ENCODE results near the gene NHSL2.
"Not testable (repeated sequence)": the region's sequence is repeated elsewhere in the genome, so short reads cannot be mapped to it uniquely, and the experiment has no call there.

NHSL2 gene

DNA sequence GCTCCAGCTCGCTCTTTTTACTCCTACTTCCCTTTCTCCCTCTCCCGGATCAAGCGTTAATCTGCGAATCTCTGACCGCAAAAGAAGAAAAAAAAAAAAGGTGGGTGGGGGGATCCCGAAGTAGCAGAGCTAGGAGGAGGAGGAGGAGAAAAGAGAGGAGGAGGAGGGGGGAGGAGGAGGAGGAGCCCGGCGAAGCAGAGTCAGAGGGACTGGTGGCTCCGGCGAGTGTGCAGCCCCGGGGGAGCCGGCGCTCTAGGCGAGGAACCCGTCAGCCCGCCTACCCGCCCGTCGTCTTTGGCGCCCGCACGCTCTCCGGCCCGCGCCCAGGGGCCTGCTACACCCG lies at the start of gene NHSL2:
Gene NHSL2, plus strand, starts transcription at position 203 of the 343 bp plus-strand sequence.
- H3K4me3 Mint-ChIP-seq, result peak within 1 kb of the TSS; percentile 60
- no peaks in the 10 kb centered on the region for H3K9me3 Mint-ChIP-seq
- ATAC-seq, result peak; percentile 67
- H3K27me3 Mint-ChIP-seq, result peaks cover 53% of the 10 kb centered on the region
- H3K36me3 Mint-ChIP-seq, result no peaks in the 10 kb centered on the region
- H3K27ac Mint-ChIP-seq, result no peak within 1 kb of the TSS
- H3K4me1 Mint-ChIP-seq, result peaks cover 4% of the 10 kb centered on the region

DNA sequence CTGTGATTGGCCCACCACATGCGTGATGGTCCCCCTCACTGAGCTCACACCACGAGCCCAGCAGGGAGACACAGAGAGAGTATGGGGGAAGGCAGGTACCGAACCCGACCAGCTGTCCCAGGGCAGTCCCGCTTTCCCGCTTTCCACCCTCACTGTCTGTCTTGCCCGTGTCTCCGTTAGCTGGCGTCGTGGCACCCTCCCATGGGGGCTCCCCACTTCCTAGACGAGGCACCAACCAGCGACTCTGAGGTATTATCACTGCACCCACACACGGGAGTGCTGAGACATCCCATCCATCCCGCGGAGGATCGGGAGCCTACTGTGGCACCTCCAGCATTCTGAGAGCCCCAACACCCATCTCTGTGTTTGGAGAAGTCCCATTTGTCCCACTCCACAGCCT lies 43.0 kb upstream of the NHSL2 start:
- H3K27me3 Mint-ChIP-seq, result peaks cover 16% of the 10 kb centered on the region
- no peak overlapping the region for H3K27ac Mint-ChIP-seq
- H3K36me3 Mint-ChIP-seq, result no peaks in the 10 kb centered on the region
- no peaks in the 10 kb centered on the region for H3K4me1 Mint-ChIP-seq
- ATAC-seq, result no peak
- no peak overlapping the region for H3K4me3 Mint-ChIP-seq
- no peaks in the 10 kb centered on the region for H3K9me3 Mint-ChIP-seq

DNA sequence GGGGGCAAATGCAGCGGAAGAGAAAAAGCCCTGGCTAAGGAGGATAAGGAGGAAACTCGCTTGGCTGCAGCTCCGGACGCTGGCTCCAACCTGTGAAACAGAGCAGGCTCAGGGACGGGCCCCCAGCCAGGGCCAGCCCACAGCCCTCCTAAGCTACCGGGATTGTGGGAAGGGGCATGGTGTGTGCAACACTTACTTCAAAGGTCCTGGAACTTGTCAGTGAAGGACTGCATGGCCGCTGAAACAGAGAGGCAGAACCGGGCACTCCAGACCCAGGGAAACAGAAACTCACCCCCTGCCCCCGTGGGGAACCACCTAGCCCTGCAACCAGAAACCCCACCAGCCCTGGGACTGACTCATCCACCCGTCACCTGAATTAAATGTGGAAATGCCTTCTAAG lies 41.1 kb upstream of the NHSL2 start:
- H3K36me3 Mint-ChIP-seq, H3K9me3 Mint-ChIP-seq, H3K4me1 Mint-ChIP-seq, H3K4me3 Mint-ChIP-seq, H3K27ac Mint-ChIP-seq, ATAC-seq: not testable (repeated sequence)
- H3K27me3 Mint-ChIP-seq, result peaks cover 28% of the 10 kb centered on the region

DNA sequence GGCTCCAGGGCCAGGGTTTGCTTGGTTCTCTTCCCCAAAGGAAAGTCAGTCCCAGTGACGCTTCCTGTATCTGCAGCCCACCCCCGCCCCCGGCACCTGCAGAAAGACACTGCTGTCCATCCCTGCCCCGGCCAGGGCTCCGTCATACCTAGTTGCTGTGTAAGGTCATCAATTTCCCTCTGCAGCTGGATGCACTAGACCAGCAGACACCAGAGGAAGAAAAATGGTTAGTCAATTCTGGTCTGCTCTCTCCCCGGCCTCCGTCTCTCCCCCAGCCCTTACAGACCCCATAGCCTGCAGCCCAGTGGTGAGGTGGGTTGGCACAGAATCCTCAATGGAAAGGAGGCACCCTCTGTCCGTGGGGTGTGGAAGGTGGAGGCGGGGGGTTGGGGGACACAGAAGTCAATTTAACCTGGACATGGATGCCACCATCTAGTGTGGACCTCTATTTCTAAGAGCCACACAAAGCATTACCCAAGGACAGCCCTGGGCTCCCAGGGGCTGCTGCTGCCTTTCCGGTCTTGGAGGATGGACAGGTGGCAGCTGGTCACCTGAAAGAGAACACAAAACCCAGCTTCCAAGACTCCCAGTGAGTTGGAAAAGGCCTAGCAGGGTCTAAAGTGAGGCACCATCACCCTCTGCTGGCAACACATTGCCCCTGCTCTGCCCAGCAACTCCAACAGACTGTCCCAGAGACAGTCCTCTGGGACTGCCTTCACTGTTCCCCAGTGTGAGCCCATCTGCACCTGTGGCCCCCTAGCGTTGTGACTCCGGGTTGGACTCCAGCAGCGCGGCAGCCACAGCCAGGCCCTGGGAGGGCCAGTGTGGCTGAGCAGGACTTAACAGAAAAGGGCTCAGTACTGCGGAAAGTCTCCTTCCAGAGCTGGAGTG lies 40.2 kb upstream of the NHSL2 start:
- H3K4me3 Mint-ChIP-seq, result no peak overlapping the region
- H3K36me3 Mint-ChIP-seq, result no peaks in the 10 kb centered on the region
- H3K4me1 Mint-ChIP-seq, result no peaks in the 10 kb centered on the region
- H3K27ac Mint-ChIP-seq, result no peak overlapping the region
- no peaks in the 10 kb centered on the region for H3K9me3 Mint-ChIP-seq
- peaks cover 28% of the 10 kb centered on the region for H3K27me3 Mint-ChIP-seq
- ATAC-seq, result no peak

DNA sequence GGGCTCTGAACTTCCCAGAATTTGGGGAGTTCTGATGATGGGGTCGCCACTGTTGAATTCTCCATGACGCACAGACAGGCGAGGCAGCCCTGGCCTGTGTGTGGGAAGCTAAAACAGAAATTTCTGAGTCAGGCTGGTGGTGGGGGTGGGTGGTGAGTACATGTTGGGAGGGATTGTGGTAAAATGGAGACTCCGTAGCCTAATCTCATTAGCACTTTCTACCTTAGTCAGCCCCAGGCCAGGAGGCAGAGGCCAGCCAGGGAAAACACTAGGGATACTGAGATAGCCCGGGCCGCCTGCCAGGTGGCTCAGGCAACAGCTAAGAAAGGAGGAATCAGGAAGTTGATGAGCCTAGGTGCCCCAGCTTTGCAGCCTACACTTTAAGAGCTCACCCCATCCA lies 39.3 kb upstream of the NHSL2 start:
- peaks cover 26% of the 10 kb centered on the region for H3K27me3 Mint-ChIP-seq
- H3K27ac Mint-ChIP-seq, result no peak overlapping the region
- ATAC-seq, result no peak
- no peak overlapping the region for H3K4me3 Mint-ChIP-seq
- H3K36me3 Mint-ChIP-seq, result no peaks in the 10 kb centered on the region
- no peaks in the 10 kb centered on the region for H3K9me3 Mint-ChIP-seq
- no peaks in the 10 kb centered on the region for H3K4me1 Mint-ChIP-seq

DNA sequence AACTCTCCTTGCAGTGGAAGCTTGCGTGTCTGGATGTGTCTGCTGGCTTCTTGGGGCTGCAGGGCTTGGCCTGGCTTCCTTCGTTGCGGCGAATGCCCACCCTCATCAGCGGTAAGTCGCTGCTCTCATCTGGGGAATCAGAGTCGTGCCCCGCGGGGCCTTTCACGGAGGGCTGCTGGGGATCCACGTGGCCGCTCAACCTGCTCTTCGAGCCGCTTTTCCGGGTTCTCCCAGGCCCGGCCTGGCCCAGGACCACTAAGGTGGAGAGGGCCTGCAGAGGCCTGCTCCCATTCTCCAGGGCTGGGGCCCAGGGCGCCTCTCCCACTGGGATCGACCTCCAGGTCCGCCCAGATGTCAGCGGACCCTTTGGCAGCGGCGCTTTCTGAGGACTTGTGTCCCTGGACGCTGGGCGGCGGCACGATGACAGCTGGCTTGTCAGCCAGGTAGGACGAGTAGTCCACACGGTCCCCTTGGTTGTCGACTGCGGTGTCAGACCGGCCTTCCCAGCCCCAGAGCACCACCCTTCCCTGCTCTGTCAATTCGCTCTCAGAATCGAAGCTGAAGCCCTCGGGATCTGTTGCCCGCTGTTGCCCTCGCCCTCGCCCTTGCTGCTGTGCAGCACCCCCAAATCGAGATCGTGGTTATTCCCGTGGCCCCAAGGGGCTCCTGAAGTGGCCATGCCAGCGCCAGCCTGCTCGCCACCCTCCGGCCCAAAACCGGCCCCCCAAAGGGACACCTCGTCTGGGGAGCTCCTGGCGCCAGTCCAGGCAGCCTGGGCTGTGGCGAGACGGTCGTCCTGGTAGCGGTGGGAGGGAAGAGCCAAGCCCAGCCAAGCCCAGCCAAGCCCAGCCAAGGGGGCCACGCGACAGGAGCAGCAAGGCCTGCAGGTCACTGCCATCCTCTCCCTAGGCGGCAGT lies 37.8 kb upstream of the NHSL2 start:
- H3K27ac Mint-ChIP-seq, result no peak overlapping the region
- H3K4me1 Mint-ChIP-seq, result no peaks in the 10 kb centered on the region
- no peaks in the 10 kb centered on the region for H3K36me3 Mint-ChIP-seq
- no peak overlapping the region for H3K4me3 Mint-ChIP-seq
- ATAC-seq, result no peak
- H3K9me3 Mint-ChIP-seq, result peaks cover 4% of the 10 kb centered on the region
- peaks cover 20% of the 10 kb centered on the region for H3K27me3 Mint-ChIP-seq

DNA sequence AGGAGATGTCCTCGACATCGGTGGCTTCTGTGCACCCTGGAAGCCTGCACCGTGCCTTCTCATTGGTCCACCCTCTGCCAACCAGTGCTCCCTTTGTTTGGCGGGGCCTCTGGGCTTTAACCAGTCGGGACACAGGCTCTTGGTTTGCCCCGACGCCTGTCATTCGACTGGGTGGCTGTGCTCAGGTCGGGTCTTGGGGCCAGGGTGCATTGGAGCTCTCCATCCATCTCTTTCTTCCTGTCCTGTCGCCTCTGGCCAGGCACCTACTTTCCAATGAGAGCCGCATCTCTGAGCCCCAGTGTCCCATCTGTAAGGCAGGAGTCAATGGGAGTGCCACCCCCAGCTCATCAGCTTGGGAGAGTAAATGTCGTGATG lies 37.2 kb upstream of the NHSL2 start:
- Mint-ChIP-seq H3K27ac (no peak overlapping the region), H3K9me3 (peaks cover 4% of the 10 kb centered on the region), H3K4me3 (no peak overlapping the region), H3K27me3 (peaks cover 20% of the 10 kb centered on the region), H3K36me3 (no peaks in the 10 kb centered on the region), H3K4me1 (no peaks in the 10 kb centered on the region)
- no peak for ATAC-seq

DNA sequence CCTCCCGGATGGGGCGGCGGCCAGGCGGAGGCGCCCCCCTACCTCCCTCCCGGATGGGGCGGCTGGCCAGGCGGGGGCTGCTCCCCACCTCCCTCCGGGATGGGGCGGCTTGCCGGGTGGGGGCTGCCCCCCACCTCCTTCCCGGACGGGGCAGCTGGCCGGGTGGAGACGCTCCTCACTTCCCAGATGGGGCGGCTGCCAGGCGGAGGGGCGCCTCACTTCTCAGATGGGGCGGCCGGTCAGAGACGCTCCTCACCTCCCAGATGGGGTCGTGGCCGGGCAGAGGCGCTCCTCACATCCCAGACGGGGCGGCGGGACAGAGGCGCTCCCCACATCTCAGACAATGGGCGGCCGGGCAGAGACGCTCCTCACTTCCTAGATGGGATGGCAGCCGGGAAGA lies 33.8 kb upstream of the NHSL2 start:
- not testable (repeated sequence) for H3K36me3 Mint-ChIP-seq, H3K4me3 Mint-ChIP-seq, H3K27ac Mint-ChIP-seq, ATAC-seq, H3K9me3 Mint-ChIP-seq, H3K4me1 Mint-ChIP-seq
- peaks cover 12% of the 10 kb centered on the region for H3K27me3 Mint-ChIP-seq

DNA sequence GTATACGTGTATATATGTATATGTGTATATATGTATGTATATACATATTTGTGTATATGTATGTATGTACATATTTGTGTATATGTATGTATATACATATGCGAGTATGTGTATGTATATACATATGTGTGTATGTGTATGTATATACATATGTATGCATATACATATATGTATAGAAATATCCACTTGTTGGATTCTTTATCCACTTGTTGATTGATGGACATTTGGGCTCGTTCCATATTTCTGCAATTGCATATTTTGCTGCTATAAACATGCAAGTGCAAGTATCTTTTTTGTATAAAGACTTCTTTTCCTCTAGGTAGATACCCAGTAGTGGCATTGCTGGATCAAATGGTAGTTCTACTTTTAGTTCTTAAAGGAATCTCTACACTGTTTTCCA lies 25.5 kb upstream of the NHSL2 start:
- no peak for ATAC-seq
- no peak overlapping the region for H3K4me3 Mint-ChIP-seq
- no peaks in the 10 kb centered on the region for H3K36me3 Mint-ChIP-seq
- no peak overlapping the region for H3K27ac Mint-ChIP-seq
- no peaks in the 10 kb centered on the region for H3K27me3 Mint-ChIP-seq
- no peaks in the 10 kb centered on the region for H3K4me1 Mint-ChIP-seq
- H3K9me3 Mint-ChIP-seq, result peaks cover 4% of the 10 kb centered on the region

DNA sequence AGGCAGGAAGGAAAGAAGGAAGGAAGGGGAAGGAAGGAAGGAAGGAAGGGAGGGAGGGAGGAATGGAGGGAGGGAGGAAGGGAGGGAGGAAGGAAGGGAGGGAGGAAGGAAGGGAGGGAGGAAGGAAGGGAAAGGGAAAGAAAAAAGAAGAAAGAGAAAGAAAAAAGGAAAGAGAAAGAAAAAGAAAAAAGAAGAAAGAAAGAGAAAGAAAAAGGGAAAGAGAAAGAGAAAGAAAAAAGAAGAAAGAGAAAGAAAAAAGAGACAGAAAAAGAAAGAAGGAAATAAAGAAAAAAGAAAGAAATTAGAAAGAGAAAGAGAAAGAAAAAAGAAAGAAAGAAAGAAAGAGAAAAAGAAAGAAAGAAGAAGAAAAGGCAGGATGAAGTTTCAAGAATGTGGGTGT lies 15.0 kb upstream of the NHSL2 start:
- no peak for ATAC-seq
- H3K4me3 Mint-ChIP-seq, result no peak overlapping the region
- peaks cover 6% of the 10 kb centered on the region for H3K4me1 Mint-ChIP-seq
- H3K9me3 Mint-ChIP-seq, result no peaks in the 10 kb centered on the region
- no peaks in the 10 kb centered on the region for H3K27me3 Mint-ChIP-seq
- H3K27ac Mint-ChIP-seq, result no peak overlapping the region
- H3K36me3 Mint-ChIP-seq, result no peaks in the 10 kb centered on the region

DNA sequence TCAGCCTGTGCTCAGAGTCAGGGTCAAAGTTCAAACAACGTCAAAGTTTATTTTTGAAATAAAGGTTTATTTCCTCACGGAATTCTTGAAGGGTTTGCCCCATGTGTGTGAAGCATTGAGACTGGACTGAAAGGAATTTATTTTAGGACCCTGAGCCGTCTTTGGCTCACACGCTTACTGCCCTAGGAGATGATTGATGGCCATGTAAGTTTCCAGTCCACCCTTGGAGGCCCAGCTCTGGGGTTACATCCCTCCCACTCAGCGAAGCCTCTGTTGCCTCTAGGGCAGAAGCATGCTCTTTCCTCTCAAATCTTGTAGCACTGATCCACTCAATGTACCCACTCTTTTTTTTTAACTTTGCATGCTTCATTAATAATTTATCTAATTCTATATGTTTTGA lies 4.5 kb upstream of the NHSL2 start:
- no peak overlapping the region for H3K27ac Mint-ChIP-seq
- no peaks in the 10 kb centered on the region for H3K36me3 Mint-ChIP-seq
- no peak for ATAC-seq
- peaks cover 27% of the 10 kb centered on the region for H3K27me3 Mint-ChIP-seq
- H3K9me3 Mint-ChIP-seq, result no peaks in the 10 kb centered on the region
- no peak overlapping the region for H3K4me3 Mint-ChIP-seq
- no peaks in the 10 kb centered on the region for H3K4me1 Mint-ChIP-seq

DNA sequence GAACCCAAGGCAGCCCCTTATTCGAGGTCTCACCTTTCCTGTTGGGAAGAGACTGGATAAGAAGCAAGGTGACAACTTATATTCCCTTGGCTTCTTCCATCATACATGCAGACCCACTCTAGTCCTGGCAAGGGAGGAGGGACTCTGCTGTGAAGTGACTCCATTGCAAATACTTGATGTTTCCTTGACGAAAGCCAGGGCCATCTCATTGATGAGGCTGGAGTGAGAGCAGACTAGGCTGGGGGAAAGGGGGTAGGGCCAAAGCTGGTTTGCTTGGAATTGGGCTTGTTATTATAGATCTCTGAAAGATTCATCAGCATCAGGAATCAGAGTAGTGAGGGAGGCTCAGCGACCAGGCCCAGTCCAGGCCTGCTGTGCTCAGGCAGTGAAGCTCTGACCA lies 2.3 kb upstream of the NHSL2 start:
- H3K27ac Mint-ChIP-seq, result no peak overlapping the region
- no peaks in the 10 kb centered on the region for H3K36me3 Mint-ChIP-seq
- H3K4me3 Mint-ChIP-seq, result no peak overlapping the region
- peaks cover 4% of the 10 kb centered on the region for H3K4me1 Mint-ChIP-seq
- peaks cover 46% of the 10 kb centered on the region for H3K27me3 Mint-ChIP-seq
- no peak for ATAC-seq
- H3K9me3 Mint-ChIP-seq, result no peaks in the 10 kb centered on the region

DNA sequence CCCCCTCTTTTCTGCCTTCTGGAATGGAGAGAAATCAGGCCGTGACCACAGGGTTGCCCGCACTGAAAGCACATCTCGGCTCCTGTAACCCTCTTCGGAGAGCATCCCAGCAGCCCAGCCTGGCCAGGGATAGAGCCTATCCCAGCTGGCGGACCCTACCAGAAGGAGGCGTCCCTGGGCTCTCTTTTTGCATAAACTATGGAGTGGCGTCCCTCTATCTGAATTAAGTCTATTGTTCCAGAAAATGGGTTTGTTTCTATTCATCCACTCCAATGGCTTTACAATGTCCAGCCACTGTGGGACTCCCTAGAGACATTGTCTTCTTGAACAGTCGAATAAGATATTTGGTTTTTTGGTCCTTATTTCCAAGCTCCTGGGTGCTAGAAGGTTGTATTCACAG lies 689 bp upstream of the NHSL2 start:
- H3K4me1 Mint-ChIP-seq, result peaks cover 4% of the 10 kb centered on the region
- ATAC-seq, result no peak
- H3K27me3 Mint-ChIP-seq, result peaks cover 53% of the 10 kb centered on the region
- H3K9me3 Mint-ChIP-seq, result no peaks in the 10 kb centered on the region
- H3K27ac Mint-ChIP-seq, result no peak overlapping the region
- no peak overlapping the region for H3K4me3 Mint-ChIP-seq
- no peaks in the 10 kb centered on the region for H3K36me3 Mint-ChIP-seq

DNA sequence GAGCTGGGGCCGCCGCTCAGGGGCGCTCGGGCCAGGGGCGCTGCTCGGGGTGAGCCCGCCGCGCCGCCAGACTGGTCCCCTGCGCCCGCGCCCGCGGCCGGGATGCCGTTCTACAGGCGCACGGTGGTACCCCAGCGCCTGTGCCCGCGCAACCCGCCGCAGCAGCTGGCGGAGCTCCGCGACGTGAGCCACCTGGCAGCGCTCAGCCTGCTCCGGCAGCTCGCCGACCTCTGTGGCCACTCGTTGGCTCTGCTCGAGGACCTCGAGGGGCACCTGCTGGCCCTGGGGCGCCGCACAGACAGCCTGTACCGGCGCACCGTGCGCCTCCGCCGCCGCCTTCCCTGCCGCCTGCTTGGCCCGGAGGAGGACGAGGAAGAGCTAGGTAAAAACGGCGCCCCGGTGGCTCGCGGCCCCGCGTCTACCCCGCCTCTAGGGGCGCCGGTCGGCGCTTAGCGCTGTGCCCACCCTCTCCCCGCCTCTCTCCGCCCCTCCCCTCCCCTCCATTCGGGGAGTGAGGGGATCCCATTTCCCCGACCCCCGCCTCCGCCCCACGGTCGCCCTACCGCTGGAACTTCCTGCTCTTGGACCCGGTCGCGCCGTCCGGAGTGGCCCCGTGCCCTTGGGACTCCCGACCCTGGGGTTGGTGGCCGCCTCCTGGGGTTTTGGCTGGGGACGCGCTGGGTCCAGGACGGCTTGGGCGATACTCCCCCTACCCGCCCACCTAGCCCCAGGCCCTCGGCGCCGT lies 513 bp downstream of the NHSL2 start:
- peak overlapping the region; percentile 60 for H3K4me3 Mint-ChIP-seq
- peaks cover 53% of the 10 kb centered on the region for H3K27me3 Mint-ChIP-seq
- ATAC-seq, result peak; percentile 48
- H3K27ac Mint-ChIP-seq, result no peak overlapping the region
- peaks cover 4% of the 10 kb centered on the region for H3K4me1 Mint-ChIP-seq
- no peaks in the 10 kb centered on the region for H3K9me3 Mint-ChIP-seq
- H3K36me3 Mint-ChIP-seq, result no peaks in the 10 kb centered on the region

DNA sequence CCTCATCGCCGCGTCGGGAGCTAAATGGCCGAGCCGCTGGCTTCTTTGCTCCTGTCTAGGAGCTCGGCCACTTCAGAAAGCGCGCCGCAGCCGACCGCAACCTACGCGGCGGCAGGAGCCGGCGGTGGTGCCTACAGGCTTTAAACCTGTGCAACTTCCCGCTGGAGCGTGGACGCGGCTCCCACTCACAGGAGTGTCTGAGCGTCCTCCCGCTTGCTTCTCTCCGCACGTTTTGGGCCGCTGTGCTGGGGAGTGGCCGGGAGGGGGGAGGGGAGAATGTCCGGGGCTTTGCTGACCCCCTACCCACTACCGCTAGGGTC lies 1.0 kb downstream of the NHSL2 start:
- H3K4me3 Mint-ChIP-seq, result peak overlapping the region; percentile 60
- H3K36me3 Mint-ChIP-seq, result no peaks in the 10 kb centered on the region
- H3K9me3 Mint-ChIP-seq, result no peaks in the 10 kb centered on the region
- H3K27ac Mint-ChIP-seq, result no peak overlapping the region
- no peak for ATAC-seq
- peaks cover 53% of the 10 kb centered on the region for H3K27me3 Mint-ChIP-seq
- H3K4me1 Mint-ChIP-seq, result peaks cover 4% of the 10 kb centered on the region
